Measurements from ENCODE around the gene UPK1B. TPM values are rescaled to one million over a fixed set of nuclear protein-coding genes. Genes with fewer than 3 reads are reported as not detected.

UPK1B gene
- total RNA-seq, 2 experiments from 2014 or later: not detected

- peak overlapping the region; percentile 78 for H3K4me3 ChIP-seq (ENCODE audit: low read depth, low read length, poor library complexity, severe bottlenecking)
- CTCF ChIA-PET (ENCODE audit: unreplicated experiment): no interaction called here
- H3K9me2 ChIP-seq (ENCODE audit: insufficient read depth, low read length): no peaks in the 10 kb centered on the region
- TF ChIP-seq CTCF (conservative IDR thresholded peaks at IDR 0.05; ENCODE audit: low read length) (no peak), EZH2phosphoT487 (IDR thresholded peaks at IDR 0.05; ENCODE audit: borderline replicate concordance, low read depth, low read length) (no peak)
- peak overlapping the region; percentile 99 for H3K4me2 ChIP-seq (ENCODE audit: low read length)
- peak overlapping the region; percentile 97; the same call in 1 of the 2 replicates for H2AFZ ChIP-seq (ENCODE audit: low read length)
- H4K20me1 ChIP-seq (ENCODE audit: insufficient read depth, low read length): no peaks in the 10 kb centered on the region
- peaks cover 13% of the 10 kb centered on the region for H3K4me1 ChIP-seq (ENCODE audit: insufficient read depth, low read length, poor library complexity, severe bottlenecking)
- DNase-seq (ENCODE audit: low spot score): peak; percentile 21
- H3K27ac ChIP-seq (ENCODE audit: low read depth, low read length, poor library complexity, severe bottlenecking): peak overlapping the region; percentile 5
- H3K79me2 ChIP-seq (ENCODE audit: insufficient read depth, low read depth, low read length): peaks cover 27% of the 10 kb centered on the region; the same call in 1 of the 2 replicates
- intact Hi-C loops (cut with micrococcal nuclease; ENCODE audit: unreplicated experiment): no loop called here
- no peaks in the 10 kb centered on the region for H3K9me3 ChIP-seq (ENCODE audit: low read length)
- POLR2A ChIA-PET: interaction anchor here (0.7 to 1.3 kb wide), 4 partner anchors 18 to 1320 kb away, joined by 3 to 8 read pairs (median 4); no protein-coding TSS in a partner anchor
- BruUV-seq (replicated peaks): TSS peak; percentile 56
- peaks cover 30% of the 10 kb centered on the region for H3K36me3 ChIP-seq (ENCODE audit: insufficient read depth, low read length)
Measured at GRCh38 chr3:119239206-119239820, 65.9 kb downstream of the UPK1B start.

- Histone ChIP-seq H3K36me3 (ENCODE audit: insufficient read depth, low read length) (peaks cover 23% of the 10 kb centered on the region), H3K9me2 (ENCODE audit: insufficient read depth, low read length) (no peaks in the 10 kb centered on the region), H3K4me3 (ENCODE audit: low read depth, low read length, poor library complexity, severe bottlenecking) (peak overlapping the region; percentile 78), H3K27ac (ENCODE audit: low read depth, low read length, poor library complexity, severe bottlenecking) (peak overlapping the region; percentile 62), H3K9me3 (ENCODE audit: low read length) (no peaks in the 10 kb centered on the region), H4K20me1 (ENCODE audit: insufficient read depth, low read length) (no peaks in the 10 kb centered on the region), H3K79me2 (ENCODE audit: insufficient read depth, low read depth, low read length) (peaks cover 27% of the 10 kb centered on the region; the same call in 1 of the 2 replicates), H3K4me2 (ENCODE audit: low read length) (peak overlapping the region; percentile 99), H3K4me1 (ENCODE audit: insufficient read depth, low read length, poor library complexity, severe bottlenecking) (peaks cover 13% of the 10 kb centered on the region), H2AFZ (ENCODE audit: low read length) (peak overlapping the region; percentile 97)
- no peak for TF ChIP-seq EZH2phosphoT487 (IDR thresholded peaks at IDR 0.05; ENCODE audit: borderline replicate concordance, low read depth, low read length)
- TF ChIP-seq CTCF (conservative IDR thresholded peaks at IDR 0.05; ENCODE audit: low read length): no peak
- POLR2A ChIA-PET: interaction anchor here (1.0 to 1.5 kb wide), 5 partner anchors 14 to 441 kb away, joined by 3 to 11 read pairs (median 3); no protein-coding TSS in a partner anchor
- CTCF ChIA-PET (ENCODE audit: unreplicated experiment): interaction anchor here (1.1 to 1.6 kb wide), 3 partner anchors 9 to 29 kb away, joined by 3 to 4 read pairs (median 3); no protein-coding TSS in a partner anchor
- intact Hi-C loops (cut with micrococcal nuclease; ENCODE audit: unreplicated experiment): loop anchor here (1.0 to 10.0 kb wide), 4 partner anchors 53 to 435 kb away; partner anchors contain the start of genes COX17 and IGSF11
- no peak for DNase-seq (ENCODE audit: low spot score)
- no TSS peak for BruUV-seq (replicated peaks)
Measured at GRCh38 chr3:119240101-119240590, 66.7 kb downstream of the UPK1B start.

Measured in OCI-LY7 (cell line).